Epidermal melanocyte (primary cell): ENCODE results near the gene HS6ST2.

Source experiments
- DNase-seq: peaks from one replicate; pipeline ENCODE4 v3.0.0; 2011; ENCODE audit warnings: low spot score; ENCODE audit not compliant: insufficient read length

Gene HS6ST2

GRCh38 chrX:132689612-132690563 lies 268.5 kb downstream of the HS6ST2 start:
- DNase-seq = no peak

GRCh38 chrX:132685276-132685675 lies 273.2 kb downstream of the HS6ST2 start:
- no peak for DNase-seq

DNA sequence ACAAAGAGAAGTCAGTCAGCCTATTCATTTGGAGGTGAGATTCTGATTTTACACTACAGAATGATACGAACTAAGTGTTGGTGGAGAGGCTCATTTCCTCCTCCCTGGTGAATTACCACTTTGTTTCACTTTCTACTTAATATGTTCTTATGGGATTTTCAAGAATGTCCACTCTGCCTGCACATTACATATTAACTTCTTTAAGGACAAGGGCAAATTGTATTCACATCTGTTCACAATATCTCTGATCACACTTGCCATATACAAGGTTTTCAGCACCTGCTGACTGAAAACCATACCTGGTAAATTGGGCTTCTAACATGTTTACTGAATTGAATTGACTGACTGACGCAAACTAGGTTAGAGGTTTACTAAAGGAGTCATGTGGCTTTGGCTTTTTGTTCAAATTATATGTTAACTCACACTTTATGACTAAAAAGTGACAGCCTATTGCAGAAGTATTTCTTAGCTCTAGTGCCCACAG lies 281.2 kb downstream of the HS6ST2 start:
- no peak for DNase-seq

DNA sequence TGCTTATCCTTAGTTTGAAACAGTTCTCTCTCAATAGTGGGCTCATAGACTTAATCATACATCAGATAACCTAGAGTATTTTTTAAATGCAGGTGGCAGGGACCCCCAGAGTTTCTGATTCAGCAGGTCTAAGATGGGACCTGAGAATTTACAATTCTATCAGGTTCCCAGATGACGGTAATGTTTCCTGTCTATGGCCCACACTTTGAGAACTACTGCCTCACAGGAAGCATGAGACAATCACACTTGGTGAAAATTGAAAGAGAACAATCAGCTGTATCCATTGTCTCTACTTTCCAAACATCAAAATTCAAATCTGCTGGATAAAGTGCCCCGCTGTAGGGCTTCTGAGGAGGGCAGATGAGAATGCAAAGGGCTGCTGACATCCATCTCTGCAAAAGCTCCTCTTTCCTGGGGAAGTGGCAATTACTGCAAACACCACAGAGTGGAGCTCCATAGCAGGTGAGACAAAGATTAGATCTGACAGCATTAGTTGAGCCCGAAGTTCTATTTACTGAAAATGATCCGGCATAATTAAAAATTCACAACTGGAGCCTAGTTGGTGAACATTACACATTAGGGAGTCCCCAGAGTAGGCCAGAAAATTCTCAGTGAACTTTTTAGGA lies 281.8 kb downstream of the HS6ST2 start:
- DNase-seq = no peak

- DNase-seq = no peak
These were observed 282.3 kb downstream of the HS6ST2 start for GRCh38 chrX:132676102-132676501.

DNA sequence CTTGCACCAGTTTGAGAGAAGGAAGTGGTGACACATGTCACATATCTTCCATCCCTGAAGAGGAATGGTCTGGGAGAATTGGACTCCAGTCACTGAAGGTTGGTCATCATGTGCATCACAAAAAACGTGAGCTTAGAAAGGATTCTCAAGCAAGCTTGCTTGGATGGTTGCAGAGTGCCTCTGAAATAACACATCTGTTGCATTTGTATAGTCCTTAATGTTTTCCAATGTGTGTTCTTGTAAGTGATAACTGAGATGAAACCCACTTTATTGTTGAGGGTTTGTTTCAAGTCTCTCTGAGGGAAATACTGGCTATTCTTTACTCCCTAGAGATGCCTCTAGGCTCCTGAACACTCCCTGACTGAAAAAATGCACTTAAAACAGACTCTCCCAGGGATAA lies 285.1 kb downstream of the HS6ST2 start:
- DNase-seq = no peak

DNA sequence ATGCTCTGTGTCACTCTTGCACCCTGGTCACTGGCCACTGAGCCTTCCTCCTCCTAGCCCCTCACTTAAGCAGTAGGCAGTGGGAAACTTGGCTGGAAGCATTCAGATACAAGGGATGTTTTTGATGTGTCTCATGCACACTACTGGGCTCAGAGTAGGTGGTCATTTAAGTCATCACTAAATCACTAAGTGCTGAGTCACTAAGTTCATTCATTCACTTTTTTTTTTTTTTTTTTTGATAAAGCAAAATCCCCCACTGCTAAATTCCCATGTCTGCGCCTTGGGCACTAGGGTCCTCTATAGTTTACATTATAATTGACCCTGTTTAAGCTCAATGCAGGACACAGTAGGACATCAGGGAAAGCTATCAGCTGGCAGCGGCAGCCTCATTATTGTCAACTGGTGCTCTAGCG lies 287.2 kb downstream of the HS6ST2 start:
- no peak for DNase-seq

DNA sequence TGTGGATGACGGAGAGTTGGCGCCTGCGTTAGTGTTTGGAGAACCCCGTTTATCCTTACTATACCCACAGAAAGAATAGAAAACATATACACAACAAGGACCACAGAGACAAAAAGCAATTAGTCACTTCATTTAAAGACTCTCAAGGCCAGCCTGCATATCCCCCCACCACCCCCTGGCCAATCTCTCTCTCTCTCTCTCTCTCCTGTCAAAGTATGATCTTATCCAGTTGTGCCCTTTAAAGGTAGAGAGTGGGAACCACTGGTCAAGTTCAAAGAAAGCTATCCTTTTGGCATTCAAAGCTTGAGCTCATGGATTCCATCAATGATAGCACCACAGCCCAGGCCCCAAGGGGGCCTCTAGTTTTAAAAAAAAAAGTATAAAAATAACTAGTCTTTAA lies 289.3 kb downstream of the HS6ST2 start:
- DNase-seq = no peak

DNA sequence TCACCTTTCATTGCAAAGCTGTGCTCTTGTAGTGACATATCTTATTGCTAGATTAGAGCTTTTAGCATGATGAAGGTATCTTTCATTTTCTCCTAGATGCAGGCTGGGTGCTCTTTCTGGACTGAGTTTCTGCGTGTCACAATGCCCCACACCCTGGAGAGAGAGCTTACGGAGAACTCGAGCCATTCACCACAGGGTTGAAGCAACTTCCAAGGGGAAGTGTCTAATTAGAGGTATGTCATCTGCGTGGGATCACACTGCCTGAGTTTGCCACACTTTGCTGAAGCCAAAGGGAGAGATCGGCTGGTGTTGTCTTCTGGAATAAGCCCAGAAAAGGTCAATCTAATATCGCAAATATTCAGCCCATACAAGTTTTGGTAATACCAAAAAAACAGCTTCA lies 290.3 kb downstream of the HS6ST2 start:
- DNase-seq = no peak

DNA sequence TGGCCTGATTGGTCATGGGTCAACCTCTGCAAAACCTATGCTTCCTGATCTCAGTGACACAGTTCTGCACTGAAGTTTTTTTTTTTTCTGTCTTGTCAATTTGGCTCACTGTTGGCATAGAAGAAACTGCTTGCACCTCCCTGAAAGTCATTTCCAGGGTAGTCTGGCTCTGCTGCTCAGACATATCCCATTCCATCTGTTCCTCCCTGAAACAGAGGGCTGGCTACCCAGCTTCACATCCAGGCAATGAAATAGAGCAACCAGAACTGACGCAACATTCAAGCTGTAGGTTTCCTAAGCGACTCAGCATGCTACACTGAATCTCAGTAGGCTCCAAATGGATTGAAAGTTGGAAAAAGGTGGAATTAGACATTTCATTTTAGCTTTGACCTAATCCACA lies 292.8 kb downstream of the HS6ST2 start:
- no peak for DNase-seq

GRCh38 chrX:132664273-132664672 lies 294.2 kb downstream of the HS6ST2 start:
- no peak for DNase-seq

- no peak for DNase-seq
These were observed 295.6 kb downstream of the HS6ST2 start for GRCh38 chrX:132662844-132663243.

GRCh38 chrX:132657876-132658275 lies 300.6 kb downstream of the HS6ST2 start:
- DNase-seq = no peak

DNA sequence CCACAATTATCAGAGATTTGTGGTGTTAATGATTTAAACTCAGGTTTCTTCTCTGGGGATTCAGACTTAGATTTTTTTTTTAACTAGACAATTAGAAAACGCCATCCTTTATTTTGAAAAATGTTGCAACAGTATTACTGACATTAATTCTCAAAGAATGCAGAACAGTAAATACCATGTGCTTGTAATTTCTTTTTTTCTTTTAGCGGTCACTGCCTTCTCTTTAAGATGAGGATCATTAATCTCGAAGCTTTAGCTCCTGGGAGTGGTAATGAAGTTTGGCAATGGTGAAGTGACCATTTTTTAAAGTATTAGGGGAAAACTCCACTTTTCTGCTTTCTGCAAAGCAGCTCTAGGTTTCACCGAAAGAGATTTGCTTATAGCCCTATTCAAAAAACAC lies 305.6 kb downstream of the HS6ST2 start:
- DNase-seq = no peak

DNA sequence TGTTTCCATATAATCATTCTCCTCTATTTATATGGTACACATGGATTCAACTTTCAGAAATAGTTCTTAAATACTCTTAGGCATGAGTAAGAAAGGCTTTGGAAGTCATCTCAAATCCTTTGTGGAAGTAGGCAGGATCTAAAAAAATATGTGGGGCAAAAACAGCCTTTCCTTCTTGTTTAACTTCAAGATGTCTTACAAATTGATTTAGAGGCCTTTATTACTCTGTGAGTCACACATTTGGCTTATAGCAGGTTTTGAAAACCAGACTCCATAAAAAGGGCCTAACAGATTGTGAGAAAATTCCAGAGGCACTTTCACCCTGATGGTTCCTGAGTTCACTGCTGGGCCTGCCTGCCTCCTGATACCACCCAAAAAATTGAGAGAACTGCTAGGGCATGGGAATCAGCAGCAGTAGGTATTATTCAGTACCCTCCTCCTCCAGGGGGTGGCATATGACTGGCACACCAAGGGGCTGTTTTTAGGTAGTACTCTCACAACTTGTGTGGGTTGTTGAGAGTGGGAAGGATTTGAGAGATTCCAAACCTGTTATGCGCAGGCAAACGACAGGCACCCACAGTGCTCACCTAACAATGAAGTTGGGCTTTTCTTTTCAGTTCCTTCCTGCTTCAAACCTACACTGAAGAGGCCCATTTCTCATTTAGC lies 306.9 kb downstream of the HS6ST2 start:
- no peak for DNase-seq

GRCh38 chrX:132648895-132649294 lies 309.5 kb downstream of the HS6ST2 start:
- no peak for DNase-seq

GRCh38 chrX:132639446-132639845 lies 319.0 kb downstream of the HS6ST2 start:
- no peak for DNase-seq

DNA sequence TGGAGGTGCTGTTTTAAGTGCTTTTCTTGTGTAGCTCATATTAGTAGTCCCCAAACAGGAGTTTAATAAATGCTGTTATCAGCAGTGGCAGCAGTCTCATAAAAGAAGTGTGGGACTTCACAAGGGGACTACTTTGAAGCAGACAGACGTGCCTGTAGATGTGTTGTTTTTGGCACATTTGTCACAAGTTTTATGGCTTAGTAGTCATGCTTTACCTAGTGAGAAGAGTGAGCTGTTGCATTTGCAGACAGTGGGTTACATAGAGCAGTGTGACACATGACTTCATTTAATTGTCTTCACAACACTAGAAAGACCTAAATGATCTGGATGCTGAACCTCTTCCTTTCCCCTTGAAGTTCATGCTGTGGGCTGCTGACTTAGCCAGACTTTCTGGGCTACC lies 320.1 kb downstream of the HS6ST2 start:
- DNase-seq = no peak

GRCh38 chrX:132636080-132636479 lies 322.3 kb downstream of the HS6ST2 start:
- DNase-seq = no peak

GRCh38 chrX:132634521-132634920 lies 323.9 kb downstream of the HS6ST2 start:
- DNase-seq = no peak

GRCh38 chrX:132631579-132632232 lies 326.7 kb downstream of the HS6ST2 start:
- DNase-seq = no peak

DNA sequence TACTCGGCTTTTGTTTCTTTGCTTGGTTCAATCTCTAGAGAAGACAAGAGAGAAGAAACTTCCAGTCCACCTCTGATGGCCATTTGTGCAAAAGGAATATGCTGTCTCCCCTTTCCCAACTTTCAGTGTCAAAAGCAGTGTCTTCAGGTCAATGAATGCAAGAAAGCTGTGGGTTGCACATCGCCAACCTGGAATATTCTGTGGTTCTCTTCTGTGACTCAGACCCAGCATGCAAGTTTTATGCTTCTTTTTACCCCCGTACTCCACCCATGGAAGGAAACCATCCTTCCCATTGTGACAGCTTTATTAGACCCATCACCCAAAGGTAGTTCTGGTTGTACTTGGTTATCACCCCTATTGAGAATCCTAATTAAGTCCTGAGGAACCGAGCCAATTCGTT lies 334.0 kb downstream of the HS6ST2 start:
- no peak for DNase-seq
